GM23248 (cell line): Measurements from ENCODE around the gene OR10V1.

Source experiments
- EZH2 ChIP-seq: fragments of 200-600 bp; sonication (generic); IDR thresholded peaks from 2 replicates; pipeline ENCODE4 v1.6.1; 2018; ENCODE audit warnings: antibody characterized with exemption, mild to moderate bottlenecking; ENCODE audit not compliant: insufficient read depth, poor library complexity, severe bottlenecking
- EZH2phosphoT487 ChIP-seq: fragments of 200-600 bp; sonication (generic); IDR thresholded peaks from 2 replicates; pipeline ENCODE4 v1.6.1; 2018; ENCODE audit warnings: antibody characterized with exemption, moderate library complexity, mild to moderate bottlenecking, low read depth; ENCODE audit not compliant: insufficient read depth

DNA sequence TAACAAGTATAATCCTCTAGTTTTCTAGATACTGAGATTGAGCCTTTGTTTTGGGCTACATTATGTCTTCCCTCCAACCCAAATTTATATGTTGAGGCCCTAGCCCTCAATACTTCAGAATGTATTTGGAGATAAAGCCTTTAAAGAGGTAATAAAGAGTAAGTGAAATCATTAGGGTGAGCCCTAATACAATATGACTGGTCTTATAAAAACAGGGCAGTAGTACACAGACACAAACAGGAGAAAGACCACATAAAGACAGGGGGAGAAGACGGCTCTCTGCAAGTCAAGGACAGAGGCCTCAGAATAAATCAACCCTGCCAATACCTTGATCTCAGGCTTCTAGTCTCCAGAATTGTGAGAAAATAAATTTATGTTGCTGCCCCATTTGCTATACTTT is 6.3 kb downstream of the OR10V1 start:
- TF ChIP-seq EZH2 (no peak), EZH2phosphoT487 (no peak)
